Stimulated activated CD4-positive, alpha-beta T cell treated with anti-CD3 and anti-CD28 coated beads, Interleukin-2, amount 100 ng/mL, for 4 hours (primary cell): ENCODE results near the gene COL5A3.
"Not testable (repeated sequence)": the region's sequence is repeated elsewhere in the genome, so short reads cannot be mapped to it uniquely, and the experiment has no call there.

Experiments used
- DNase-seq: peaks from one replicate; pipeline ENCODE4 v3.0.0-alpha.2; 2020; ENCODE audit warnings: low read depth

Gene COL5A3

DNA sequence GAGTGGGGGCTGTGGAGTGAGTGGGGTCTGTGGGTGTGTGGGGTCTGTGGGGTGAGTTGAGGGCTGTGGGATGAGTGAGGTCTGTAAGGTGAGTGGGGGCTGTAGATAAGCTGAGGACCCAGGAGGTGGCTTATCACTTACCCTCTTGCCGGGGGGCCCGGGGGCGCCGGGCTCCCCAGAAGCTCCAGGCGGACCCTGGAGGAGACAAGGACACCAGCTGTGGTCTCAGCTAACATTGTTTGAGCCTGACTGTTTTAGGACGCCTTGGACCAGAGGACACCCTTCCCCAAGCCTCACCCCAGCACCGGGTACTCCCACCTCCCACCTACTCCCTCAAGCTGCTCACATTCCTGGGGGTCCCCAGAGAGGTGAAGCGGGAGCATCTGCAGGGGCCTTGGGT, 39.8 kb downstream of the COL5A3 start:
- DNase-seq, result no peak

DNA sequence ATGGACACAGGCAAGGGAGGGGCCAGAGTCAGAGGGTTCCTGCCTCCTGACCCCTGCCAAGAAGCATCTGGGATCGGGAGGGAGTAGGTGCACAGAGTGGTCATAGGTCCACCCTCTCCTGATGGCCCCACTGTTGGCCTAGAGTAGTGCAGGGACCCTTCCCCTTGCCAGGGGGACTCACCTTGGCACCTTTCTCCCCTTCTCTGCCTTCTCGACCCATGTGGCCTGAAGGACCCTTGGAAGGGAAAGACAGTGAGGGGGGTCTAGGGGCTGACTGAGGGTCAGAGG, 40.7 kb downstream of the COL5A3 start:
- no peak for DNase-seq

- DNase-seq, result no peak
Observed at GRCh38 chr19:9968820-9969687, 41.2 kb downstream of the COL5A3 start.

DNA sequence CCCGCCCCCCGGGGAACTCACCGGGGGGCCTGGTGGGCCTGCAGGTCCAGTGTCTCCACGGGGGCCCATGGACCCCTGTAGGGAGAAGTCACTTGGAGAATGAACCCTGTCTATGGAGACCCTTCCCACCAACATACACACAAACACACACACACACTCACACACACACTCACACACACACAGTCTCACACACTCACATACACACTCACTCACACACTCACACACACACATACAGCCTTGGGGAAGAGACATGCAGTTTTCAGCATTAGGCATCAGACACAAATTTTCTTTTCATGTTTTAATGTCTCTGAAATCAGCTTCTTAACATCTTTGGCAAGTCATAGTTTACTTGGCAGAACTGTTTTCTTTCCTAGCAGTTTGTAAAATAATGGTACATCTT, 43.0 kb downstream of the COL5A3 start:
- no peak for DNase-seq

- no peak for DNase-seq
Observed at GRCh38 chr19:9966448-9966847, 43.9 kb downstream of the COL5A3 start.

DNA sequence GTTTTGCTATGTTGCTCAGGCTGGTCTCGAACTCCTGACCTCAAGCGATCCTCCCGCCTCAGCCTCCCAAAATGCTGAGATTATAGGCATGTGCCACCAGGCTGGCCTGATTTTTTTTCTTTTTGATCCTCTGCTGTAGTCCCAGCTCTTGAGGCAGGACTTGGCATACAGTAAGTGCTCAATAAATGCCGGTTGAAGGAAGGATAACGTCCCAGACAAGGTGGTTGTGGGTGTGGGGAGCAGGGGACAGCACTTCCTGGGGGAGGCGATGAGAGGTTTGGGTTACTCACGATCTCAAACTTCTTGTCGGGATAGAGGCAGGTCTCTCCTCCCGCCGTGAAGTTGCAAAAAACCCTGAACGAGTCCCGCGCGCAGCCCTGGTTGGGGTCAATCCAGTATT, 44.3 kb downstream of the COL5A3 start:
- no peak for DNase-seq

- DNase-seq, result no peak
Observed at GRCh38 chr19:9962623-9963290, 47.5 kb downstream of the COL5A3 start.

DNA sequence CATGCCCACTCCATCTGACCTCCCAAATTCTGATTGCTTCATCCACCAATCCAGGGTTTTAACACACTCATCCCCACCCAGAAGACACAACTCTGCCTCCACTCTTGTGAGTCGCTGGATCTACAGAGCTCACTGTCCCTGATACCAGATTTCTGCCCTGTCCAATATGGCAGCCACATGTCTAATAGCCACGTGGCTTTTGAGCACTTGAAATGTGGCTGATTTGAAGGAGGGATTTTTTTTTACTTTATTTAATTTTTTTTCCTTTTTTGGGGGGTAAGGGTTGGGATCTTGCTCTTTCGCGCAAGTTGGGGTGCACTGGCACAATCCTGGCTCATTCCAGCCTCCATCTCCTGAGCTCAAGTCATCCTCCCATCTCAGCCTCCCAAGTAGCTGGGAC, 49.2 kb downstream of the COL5A3 start:
- DNase-seq, result no peak

GRCh38 chr19:9958379-9958821, 51.9 kb downstream of the COL5A3 start:
- no peak for DNase-seq

DNA sequence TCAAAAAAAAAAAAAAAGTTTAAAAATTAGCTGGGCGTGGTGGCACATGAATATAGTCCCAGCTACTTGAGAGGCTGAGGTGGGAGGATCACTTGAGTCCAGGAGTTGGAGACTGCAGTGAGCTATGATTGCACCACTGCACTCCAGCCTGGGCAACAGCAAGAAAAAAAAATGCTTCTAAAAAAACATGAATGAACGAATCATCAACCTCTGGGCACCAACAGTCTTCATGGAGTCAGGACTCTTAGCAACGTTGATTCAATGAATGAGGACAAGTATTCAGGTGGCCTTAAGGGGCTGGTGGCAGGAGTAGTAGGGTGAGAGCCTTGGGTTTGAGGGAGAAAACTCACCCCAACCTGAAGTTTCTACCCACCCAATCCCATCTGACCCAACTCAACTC, 53.3 kb downstream of the COL5A3 start:
- DNase-seq, result no peak

DNA sequence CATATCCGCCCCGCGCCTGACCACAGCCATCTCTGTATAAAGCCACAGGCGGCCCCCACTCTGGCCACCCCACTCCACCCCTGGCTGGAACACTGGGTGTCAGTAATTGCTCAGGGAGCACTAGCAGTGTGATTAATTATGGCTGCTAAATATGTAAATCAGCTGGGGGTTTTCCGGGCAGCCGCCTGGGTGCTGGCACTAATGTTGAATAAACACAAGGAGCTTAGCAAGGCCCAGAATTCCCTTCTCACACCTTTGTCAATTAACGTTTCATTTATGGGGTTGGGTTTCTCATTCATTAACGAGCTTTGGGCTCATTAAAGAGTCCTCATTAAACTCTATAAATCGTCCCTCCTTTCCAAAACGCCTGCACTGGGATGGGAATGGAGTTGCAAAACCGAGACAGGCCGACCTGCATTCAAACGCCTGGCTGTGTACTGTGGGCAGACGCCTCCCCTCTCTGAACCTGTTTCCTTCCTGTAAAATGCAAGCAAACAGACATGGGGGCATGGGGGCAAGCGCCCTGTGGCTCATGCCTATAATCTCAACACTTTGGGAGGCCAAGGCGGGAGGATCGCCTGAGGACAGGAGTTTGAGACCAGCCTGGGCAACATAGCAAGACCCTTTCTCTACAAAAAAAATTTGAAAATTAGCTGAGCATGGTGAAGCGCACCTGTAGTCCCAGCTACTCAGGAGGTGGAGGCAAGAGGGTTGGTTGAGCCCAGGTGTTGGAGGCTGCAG, 56.3 kb downstream of the COL5A3 start:
- no peak for DNase-seq

- DNase-seq, result no peak
Observed at GRCh38 chr19:9952276-9952675, 58.0 kb downstream of the COL5A3 start.

GRCh38 chr19:9947441-9947840, 62.9 kb downstream of the COL5A3 start:
- no peak for DNase-seq

- not testable (repeated sequence) for DNase-seq
Observed at GRCh38 chr19:9946528-9947125, 63.7 kb downstream of the COL5A3 start.

- no peak for DNase-seq
Observed at GRCh38 chr19:9945319-9945966, 64.9 kb downstream of the COL5A3 start.

DNA sequence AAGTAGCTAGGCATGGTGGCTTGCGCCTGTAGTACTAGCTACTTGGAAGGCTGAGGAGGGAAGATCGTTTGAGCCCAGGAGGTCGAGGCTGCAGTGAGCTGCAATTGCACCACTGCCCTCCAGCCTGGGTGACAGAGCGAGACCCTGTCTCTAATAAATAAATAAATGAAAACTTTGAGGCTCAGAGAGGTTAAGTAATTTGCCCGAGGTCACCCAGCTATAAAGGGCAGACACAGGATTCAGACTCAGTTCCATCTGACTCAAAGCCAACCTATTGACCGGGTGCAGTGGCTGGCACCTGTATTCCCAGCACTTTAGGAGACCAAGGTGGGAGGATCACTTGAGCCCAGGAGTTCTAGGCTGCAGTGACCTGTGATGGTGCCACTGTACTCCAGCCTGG, 66.6 kb downstream of the COL5A3 start:
- no peak for DNase-seq

DNA sequence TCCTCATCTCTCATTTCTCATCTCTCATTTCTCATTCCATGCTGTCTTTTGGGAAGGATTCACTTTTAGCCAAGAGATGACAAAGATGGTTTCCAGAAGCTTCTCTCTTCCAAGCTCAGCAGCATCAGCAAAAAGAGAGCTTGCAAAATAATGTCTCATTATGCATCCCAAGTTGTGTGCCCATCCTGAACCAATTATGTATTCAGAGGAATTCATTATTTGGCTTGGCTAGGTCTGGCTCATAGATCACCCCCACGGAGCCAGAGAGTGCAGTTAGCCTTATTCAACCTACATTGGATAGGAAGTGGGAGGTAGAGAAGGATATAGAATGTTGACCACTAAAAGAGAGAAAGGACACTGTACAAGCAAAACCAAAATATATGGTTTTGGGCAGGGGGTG, 68.6 kb downstream of the COL5A3 start:
- DNase-seq, result no peak

DNA sequence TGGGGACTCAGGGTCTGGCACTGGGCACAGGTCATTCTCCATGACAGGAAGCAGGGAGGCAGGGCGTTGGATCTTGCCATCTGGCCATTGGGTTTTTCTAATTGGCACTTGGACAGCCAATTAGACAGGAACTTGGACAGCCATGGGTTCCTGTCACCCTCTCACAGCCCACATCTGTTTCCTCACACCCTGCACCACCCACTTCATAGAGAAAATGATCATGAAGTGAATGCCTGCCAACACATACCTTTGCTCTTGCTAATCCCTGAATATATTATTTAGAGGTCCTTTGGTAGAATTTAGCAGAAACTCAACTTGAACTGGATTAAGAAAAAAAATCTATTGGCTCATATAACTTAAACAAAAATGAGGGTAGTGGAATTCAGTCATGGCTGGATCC, 69.1 kb downstream of the COL5A3 start:
- no peak for DNase-seq

- DNase-seq, result no peak
Observed at GRCh38 chr19:9940778-9941177, 69.5 kb downstream of the COL5A3 start.

DNA sequence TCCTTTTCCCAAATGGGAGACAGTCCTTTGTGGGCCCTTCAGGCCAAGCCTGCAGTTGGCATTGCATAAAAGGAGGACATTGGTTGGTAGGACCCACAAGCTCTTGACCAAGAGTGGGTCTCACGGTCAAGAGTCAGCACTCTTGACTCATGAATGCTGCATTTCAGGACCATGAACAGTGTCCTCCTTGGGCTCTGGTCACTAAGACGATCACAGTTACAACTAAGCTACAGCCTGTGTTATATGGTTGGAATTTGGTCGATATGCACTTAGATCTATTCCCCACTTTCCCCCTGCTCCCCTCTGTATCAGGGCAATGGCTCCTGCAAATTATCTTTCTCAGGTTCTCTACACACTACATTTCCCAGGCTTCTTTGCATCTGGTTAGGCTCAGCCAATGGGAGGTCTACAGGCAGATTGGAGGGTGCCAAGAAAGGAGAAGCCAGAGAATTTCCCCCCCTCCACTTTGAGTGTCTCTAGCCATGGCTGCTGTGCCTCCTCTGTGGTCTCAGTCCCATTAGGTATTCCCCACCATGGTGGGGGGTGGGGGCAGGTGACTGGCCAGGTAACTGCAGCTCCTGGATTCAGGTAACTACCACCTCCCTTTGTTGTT, 70.9 kb downstream of the COL5A3 start:
- DNase-seq, result no peak

DNA sequence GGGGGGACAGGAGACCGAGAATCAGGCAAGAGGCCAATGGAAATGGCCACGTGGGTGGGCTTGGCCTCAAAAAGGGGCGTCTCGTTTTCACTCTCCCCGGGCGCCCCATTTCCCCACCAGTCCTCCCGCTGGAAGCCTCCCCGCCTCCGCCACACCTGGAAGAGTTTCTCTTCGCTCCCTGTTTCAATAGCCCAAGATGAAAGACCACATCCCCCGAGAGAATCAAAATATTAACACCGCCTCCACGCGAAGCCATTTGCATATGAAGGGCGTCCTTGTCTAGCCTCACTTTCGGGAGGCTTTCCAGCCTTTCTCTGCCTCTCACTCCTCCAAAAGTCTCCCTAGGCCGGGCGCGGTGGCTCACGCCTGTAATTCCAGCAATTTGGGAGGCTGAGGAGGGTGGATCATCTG, 73.3 kb downstream of the COL5A3 start:
- no peak for DNase-seq
